Activated naive CD8-positive, alpha-beta T cell treated with anti-CD3 and anti-CD28 coated beads, Interleukin-2, amount 50 U/mL, for 24 hours (primary cell): ENCODE measurements around the gene RTN4R.
A peak's percentile ranks its signal among the peaks of the same experiment; 100 is the strongest.
"Not testable (repeated sequence)": the region's sequence is repeated elsewhere in the genome, so short reads cannot be mapped to it uniquely, and the experiment has no call there.

ENCODE experiments used
- ATAC-seq: fragments of 150-1000 bp; cut with Tn5 transposase; one replicate; pipeline ENCODE4 v1.10.0; 2021
- DNase-seq: peaks from one replicate; pipeline ENCODE4 v3.0.0; 2021
- H3K27ac Mint-ChIP-seq: one replicate; pipeline ENCODE4 v1.8.0; 2021; ENCODE audit warnings: mild to moderate bottlenecking, mixed read lengths
- H3K27me3 Mint-ChIP-seq: one replicate; pipeline ENCODE4 v1.8.0; 2021; ENCODE audit warnings: mixed read lengths
- H3K36me3 Mint-ChIP-seq: one replicate; pipeline ENCODE4 v1.8.0; 2021; ENCODE audit warnings: low read depth, mixed read lengths
- H3K4me1 Mint-ChIP-seq: one replicate; pipeline ENCODE4 v1.8.0; 2021; ENCODE audit warnings: mixed read lengths
- H3K4me3 Mint-ChIP-seq: one replicate; pipeline ENCODE4 v1.8.0; 2021; ENCODE audit warnings: mild to moderate bottlenecking, moderate library complexity, mixed read lengths
- H3K9me3 Mint-ChIP-seq: one replicate; pipeline ENCODE4 v1.8.0; 2021; ENCODE audit warnings: mixed read lengths

Gene RTN4R

DNA sequence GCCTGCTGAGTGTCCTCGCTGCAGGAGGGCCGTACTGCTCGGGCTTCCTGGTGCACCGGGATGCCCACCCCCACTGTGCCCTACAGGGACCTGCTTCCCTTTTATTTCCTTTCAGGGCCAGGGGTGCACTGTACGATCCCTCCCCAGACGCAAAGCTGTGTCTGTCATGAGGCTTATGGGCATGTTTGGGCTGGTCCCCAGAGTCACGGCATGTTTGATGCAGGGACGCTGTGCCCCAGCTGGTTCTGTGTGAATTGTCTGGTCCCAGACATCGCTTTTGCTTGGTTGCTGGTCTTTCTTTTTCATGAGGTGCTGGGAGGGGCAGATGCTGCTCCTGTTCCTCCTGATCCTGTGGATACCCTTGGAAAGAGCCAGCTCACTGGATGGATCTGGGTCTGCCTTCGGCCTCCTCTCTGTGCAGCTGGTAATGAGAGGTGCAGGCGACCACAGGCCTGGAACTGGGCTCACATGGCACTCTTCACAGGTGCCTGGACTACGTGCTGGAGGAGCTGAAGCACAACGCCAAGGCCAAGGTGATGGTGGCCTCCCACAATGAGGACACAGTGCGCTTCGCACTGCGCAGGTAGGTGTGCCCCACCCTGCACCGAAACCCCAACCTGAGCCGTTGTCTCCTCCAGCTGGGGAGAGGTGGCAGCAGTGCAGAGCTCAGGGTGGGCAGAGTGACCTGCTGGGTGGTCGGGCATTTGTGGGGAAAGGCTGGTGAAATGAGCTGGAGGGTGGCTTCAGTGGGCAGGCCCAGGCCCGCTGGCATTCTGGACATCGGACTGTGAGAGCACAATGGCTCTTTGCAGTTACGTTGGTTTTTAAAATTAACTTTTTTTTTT is 40.9 kb upstream of the RTN4R start:
- not testable (repeated sequence) for H3K9me3 Mint-ChIP-seq, H3K4me3 Mint-ChIP-seq, H3K4me1 Mint-ChIP-seq, ATAC-seq, H3K27ac Mint-ChIP-seq, H3K27me3 Mint-ChIP-seq, DNase-seq, H3K36me3 Mint-ChIP-seq

DNA sequence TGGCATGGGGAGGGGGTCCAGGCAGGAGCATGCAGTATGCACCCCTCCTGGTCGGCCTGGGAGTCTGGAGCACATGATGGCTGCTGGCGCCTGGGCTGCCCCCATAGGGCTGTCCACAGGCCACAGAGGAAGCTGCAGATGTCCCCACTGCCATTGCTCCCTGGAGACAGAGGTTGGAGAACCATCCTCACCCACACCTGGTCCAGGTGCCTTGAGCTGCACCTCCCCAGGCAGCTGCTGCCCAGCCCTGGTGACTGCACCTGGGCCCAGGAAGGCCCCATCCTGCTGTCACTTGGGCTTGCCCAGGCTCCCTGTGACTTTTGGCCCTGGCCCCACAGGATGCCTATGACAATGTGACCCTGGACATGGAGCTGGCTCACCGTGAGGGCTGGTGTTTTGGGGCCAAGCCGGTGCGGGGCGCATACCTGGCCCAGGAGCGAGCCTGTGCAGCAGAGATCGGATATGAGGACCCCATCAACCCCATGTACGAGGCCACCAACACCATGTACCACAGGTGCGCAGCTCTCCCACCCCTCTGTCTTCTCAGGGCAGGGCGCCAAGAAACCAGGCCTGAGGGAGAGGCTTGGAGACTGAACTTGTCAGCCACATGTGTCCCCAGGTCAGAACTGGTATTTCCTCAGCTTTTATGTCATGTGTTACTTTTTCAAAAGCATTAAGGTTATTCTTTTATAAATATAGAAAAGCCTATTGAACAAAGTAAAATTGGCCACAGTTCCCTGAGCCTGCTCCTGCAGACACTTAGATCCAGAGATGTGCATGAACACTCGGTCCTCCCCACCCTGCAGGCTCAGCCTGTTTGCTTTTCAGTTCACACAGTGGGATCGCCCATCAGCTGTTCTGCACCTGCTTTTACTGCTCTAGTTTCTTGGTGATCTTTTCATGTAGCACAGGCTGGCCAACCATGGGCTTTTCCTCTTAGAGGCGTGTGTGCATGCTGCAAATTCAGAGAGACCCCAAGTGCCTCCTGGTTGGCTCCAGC is 39.6 kb upstream of the RTN4R start:
- peak overlapping the region; percentile 72 for H3K27ac Mint-ChIP-seq
- not testable (repeated sequence) for H3K27me3 Mint-ChIP-seq, DNase-seq, ATAC-seq, H3K9me3 Mint-ChIP-seq, H3K4me1 Mint-ChIP-seq, H3K36me3 Mint-ChIP-seq, H3K4me3 Mint-ChIP-seq

DNA sequence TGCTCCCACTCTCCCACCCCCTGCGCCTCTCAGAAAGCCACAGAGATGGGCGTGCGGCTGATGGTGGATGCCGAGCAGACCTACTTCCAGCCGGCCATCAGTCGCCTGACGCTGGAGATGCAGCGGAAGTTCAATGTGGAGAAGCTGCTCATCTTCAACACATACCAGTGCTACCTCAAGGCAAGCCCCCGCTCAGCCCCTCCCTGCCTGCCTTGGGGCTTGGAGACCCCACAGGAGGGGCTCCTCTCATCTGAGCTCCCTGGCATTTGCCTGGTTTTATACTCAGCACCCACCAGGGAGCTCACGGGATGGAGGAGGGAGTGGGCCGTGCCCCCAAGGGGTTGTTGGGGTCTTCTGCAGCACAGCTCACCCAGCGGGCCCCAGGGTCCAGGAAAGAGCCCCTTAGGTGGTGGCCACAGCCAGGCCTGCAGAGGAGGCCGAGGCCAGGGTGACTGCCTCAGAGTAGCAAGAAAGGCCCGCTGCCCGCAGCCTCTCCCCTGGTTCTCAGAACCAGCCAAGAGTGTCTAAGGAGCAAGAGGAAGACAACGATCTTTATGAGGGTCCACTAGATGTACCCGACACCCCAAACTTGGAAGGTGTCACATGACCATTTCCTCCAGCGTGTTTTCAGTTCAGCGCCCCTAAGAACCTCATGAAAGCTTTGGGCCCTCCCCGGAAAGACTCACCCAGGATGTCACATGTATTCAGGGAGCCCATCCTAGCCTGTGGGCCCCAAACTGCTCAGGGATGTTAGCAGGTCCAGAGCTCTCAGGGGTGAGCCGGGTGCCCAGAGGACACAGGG is 38.7 kb upstream of the RTN4R start:
- H3K27ac Mint-ChIP-seq, result peak overlapping the region; percentile 72
- H3K4me3 Mint-ChIP-seq, result peak overlapping the region; percentile 6
- not testable (repeated sequence) for H3K9me3 Mint-ChIP-seq, H3K36me3 Mint-ChIP-seq, H3K4me1 Mint-ChIP-seq, ATAC-seq, DNase-seq, H3K27me3 Mint-ChIP-seq

DNA sequence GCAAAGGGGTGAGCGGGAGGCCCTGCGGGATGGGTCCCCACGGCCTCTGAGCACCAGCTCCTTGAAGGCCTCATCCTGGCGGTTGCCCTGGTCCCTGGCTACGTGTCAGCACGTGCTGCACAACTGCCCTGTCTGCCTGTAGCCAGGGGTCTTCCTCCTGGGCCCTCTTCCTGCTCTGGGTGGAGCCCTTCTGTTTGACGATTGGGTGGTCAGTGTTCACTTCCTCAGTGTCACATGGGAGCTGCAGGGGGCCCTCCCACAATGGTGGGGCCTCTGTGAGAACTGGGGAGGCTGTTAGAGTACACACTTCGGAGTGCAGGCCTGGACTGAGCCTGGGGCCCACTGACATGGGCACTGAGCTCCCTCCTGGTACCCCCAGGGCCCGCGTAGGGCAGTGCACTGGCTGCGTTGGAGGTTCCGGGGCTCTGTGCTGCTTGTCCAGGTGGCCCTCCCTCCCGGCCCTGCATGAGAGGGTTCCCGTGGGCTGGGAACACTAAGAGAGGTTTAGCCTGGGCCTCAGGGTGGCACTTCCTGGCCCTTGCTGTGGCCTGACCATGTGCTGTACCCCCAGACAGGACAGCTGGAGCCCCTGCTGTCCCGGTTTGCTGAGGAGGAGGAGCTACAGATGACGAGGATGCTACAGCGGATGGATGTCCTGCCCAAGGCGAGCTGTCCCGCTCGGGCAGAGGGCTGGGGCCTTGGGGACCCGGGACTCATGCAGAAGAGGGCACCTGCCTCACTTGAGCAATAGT is 38.0 kb upstream of the RTN4R start:
- peaks cover 6% of the 10 kb centered on the region for H3K27me3 Mint-ChIP-seq
- peak overlapping the region; percentile 64 for H3K27ac Mint-ChIP-seq
- H3K4me3 Mint-ChIP-seq, result peak overlapping the region; percentile 6
- no peaks in the 10 kb centered on the region for H3K9me3 Mint-ChIP-seq
- no peaks in the 10 kb centered on the region for H3K36me3 Mint-ChIP-seq
- DNase-seq (no peak), ATAC-seq (peak; percentile 45)
- H3K4me1 Mint-ChIP-seq, result peaks cover 4% of the 10 kb centered on the region

- H3K36me3 Mint-ChIP-seq, H3K9me3 Mint-ChIP-seq, H3K27ac Mint-ChIP-seq, DNase-seq, H3K4me3 Mint-ChIP-seq, H3K4me1 Mint-ChIP-seq: not testable (repeated sequence)
- peak; percentile 58 for ATAC-seq
- peaks cover 13% of the 10 kb centered on the region for H3K27me3 Mint-ChIP-seq
These were observed 37.2 kb upstream of the RTN4R start for GRCh38 chr22:20305230-20305893.

DNA sequence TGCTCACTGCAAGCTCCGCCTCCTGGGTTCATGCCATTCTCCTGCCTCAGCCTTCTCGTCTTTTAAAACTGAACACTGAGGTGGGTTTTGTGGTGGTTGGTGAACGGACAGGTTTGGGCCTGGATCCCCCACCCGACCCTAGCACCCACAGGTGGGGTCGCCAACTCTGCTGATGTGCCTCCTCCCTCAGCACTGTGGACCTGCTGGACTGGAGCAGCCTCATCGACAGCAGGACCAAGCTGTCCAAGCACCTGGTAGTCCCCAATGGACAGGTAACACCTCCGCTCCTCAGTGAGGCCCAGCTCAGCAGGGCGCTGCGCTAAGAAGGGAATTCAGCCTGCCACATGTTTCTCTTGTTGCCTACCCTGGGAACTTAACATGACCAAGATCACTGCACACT is 36.5 kb upstream of the RTN4R start:
- Mint-ChIP-seq H3K36me3 (no peaks in the 10 kb centered on the region), H3K27me3 (peaks cover 13% of the 10 kb centered on the region), H3K4me1 (peaks cover 4% of the 10 kb centered on the region), H3K27ac (no peak overlapping the region), H3K4me3 (no peak overlapping the region), H3K9me3 (no peaks in the 10 kb centered on the region)
- ATAC-seq (no peak), DNase-seq (no peak)

DNA sequence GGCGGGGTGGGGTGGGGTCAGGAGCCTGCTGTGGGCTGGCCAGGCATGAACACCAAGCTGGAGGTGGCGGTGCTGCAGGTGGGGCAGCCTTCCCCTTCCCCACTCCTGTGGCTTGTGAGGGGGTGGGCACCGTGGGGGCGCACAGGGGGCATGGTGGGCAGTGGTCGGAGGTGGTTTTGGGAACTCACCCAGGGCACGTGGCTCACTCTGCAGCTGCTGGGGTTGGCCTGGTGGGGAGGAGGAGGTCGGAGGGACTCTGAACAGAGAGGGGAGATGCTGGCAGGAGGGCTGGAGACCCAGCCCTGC is 35.1 kb upstream of the RTN4R start:
- H3K27me3 Mint-ChIP-seq, result peaks cover 13% of the 10 kb centered on the region
- not testable (repeated sequence) for DNase-seq

GRCh38 chr22:20302438-20303228 is 34.5 kb upstream of the RTN4R start:
- H3K27ac Mint-ChIP-seq, result no peak overlapping the region
- H3K4me1 Mint-ChIP-seq, result peaks cover 4% of the 10 kb centered on the region
- no peaks in the 10 kb centered on the region for H3K9me3 Mint-ChIP-seq
- H3K4me3 Mint-ChIP-seq, result no peak overlapping the region
- no peak for DNase-seq
- ATAC-seq, result no peak
- no peaks in the 10 kb centered on the region for H3K36me3 Mint-ChIP-seq
- H3K27me3 Mint-ChIP-seq, result peaks cover 13% of the 10 kb centered on the region

More for the DNA sequence above, 35.1 kb upstream of the RTN4R start:
- H3K9me3 Mint-ChIP-seq, H3K4me1 Mint-ChIP-seq, H3K4me3 Mint-ChIP-seq, H3K36me3 Mint-ChIP-seq, ATAC-seq, H3K27ac Mint-ChIP-seq: not testable (repeated sequence)

- H3K27ac Mint-ChIP-seq, result no peak overlapping the region
- DNase-seq, result no peak
- H3K4me1 Mint-ChIP-seq, result no peaks in the 10 kb centered on the region
- H3K9me3 Mint-ChIP-seq, result no peaks in the 10 kb centered on the region
- peak; percentile 38 for ATAC-seq
- peak overlapping the region; percentile 57 for H3K4me3 Mint-ChIP-seq
- H3K27me3 Mint-ChIP-seq, result peaks cover 13% of the 10 kb centered on the region
- H3K36me3 Mint-ChIP-seq, result no peaks in the 10 kb centered on the region
These were observed 31.6 kb upstream of the RTN4R start for GRCh38 chr22:20299746-20300136.

DNA sequence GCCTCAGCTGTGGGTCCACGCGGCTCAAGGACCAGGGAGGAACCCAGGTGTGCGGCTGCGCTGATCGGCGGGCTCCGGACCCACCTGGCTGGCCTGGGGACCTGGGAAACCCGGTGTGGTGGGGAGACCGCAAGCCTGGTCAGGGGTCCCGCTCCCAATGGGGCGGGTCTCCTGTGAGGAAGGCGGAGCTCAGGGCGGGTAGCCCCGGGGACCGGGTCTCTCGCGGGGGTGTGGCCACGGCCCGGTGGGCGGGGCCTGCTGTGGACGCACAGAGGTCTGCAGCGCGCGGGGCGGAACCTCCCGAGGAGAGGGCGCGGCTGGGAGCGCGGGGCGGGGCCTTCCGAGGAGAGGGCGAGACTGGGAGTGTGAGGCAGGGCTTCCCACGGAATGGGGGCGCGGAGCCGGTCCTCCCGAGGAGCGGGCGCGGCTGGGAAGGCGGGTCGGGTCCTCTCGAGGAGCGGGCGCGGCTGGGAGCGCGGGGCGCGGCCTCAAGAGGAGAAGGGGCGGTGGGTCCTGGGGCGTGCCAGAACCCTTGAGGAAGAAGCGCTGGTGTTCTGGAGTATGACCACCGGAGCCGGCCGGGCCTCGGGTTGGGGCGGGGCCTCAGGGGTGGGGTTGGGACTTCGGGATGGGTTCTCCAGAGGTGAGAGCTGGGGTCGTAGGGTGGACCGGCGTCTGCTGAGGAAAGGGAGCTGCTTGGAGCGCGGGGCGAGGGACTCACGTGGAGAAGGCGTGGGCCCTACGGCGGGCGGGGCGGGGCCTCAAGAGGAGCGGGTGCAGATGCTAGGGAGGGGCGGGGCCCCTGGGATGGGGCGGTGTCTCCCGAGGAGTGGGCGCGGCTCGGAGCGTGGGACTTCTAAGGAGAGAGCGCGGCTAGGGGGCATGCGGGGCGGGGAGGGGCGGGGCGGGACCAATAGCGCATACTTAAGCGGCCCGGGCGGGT is 31.0 kb upstream of the RTN4R start:
- Mint-ChIP-seq H3K27ac (peak overlapping the region; percentile 27), H3K27me3 (peaks cover 13% of the 10 kb centered on the region), H3K4me3 (peak overlapping the region; percentile 74), H3K9me3 (no peaks in the 10 kb centered on the region), H3K4me1 (no peaks in the 10 kb centered on the region), H3K36me3 (no peaks in the 10 kb centered on the region)
- peak; percentile 82 for ATAC-seq
- DNase-seq, result peak; percentile 88

DNA sequence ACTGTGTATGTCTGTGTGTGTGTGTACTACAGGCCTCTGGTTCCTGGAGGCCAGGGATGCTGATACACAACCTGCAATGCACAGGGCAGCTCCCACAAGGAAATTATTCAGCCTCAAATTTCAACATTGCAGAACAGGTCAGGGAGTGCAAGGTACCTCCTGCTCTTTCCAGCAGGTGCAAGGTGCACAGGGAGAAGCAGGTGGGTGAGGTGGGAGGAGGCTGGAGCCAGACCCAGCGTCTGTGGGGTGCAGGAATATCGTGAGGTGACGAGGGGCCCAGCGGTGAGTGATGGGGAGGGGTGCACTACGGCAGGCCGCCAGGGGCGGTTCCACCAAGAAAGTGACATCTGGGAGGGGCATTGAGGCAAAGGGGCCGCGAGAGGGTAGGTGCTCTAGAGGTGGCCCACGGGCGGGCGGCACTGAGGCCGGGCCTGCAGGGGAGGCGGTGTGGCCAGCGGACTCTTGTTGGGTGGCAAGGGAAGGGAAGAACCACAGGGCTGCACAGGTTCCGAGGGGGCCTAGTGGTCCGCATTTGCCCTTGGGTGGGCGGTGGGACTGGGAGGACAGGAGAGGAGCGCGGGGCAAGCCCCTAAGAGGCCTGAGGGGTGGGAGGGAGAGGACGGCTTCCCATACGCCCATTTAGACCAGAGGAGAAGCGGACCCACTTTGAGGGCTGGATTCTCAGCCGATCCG is 30.1 kb upstream of the RTN4R start:
- H3K27ac Mint-ChIP-seq, result no peak overlapping the region

More for the DNA sequence above, 30.1 kb upstream of the RTN4R start:
- Mint-ChIP-seq H3K27me3 (peaks cover 13% of the 10 kb centered on the region), H3K36me3 (no peaks in the 10 kb centered on the region), H3K4me3 (peak overlapping the region; percentile 49), H3K9me3 (no peaks in the 10 kb centered on the region), H3K4me1 (no peaks in the 10 kb centered on the region)
- DNase-seq (no peak), ATAC-seq (no peak)
